Activated naive CD4-positive, alpha-beta T cell treated with anti-CD3 and anti-CD28 coated beads for 36 hours (primary cell): Measurements from ENCODE around the gene NEUROG1. TPM values are rescaled to one million over a fixed set of nuclear protein-coding genes. Genes with fewer than 3 reads are reported as not detected.
A peak's percentile ranks its signal among the peaks of the same experiment; 100 is the strongest.

ENCODE experiments used
- CTCF ChIA-PET: fragments of 350-600 bp; sonication (Branson Sonifier 250); formaldehyde crosslinking; loops from one replicate; lab custom pipeline; 2021; ENCODE audit warnings: antibody characterized with exemption; lab: Charles Lee
- DNase-seq: peaks from one replicate; pipeline ENCODE4 v3.0.0-alpha.2; 2020
- H3K27ac Mint-ChIP-seq: one replicate; pipeline ENCODE4 v1.8.0; 2021; ENCODE audit warnings: mild to moderate bottlenecking, mixed read lengths
- H3K27me3 Mint-ChIP-seq: one replicate; pipeline ENCODE4 v1.8.0; 2021; ENCODE audit warnings: low read depth, mixed read lengths
- H3K36me3 Mint-ChIP-seq: one replicate; pipeline ENCODE4 v1.8.0; 2021; ENCODE audit warnings: low read depth, mixed read lengths
- H3K4me1 Mint-ChIP-seq: one replicate; pipeline ENCODE4 v1.8.0; 2021; ENCODE audit warnings: low read depth, mixed read lengths
- H3K4me3 Mint-ChIP-seq: one replicate; pipeline ENCODE4 v1.8.0; 2021; ENCODE audit warnings: mild to moderate bottlenecking, moderate library complexity, mixed read lengths
- H3K9me3 Mint-ChIP-seq: one replicate; pipeline ENCODE4 v1.8.0; 2021; ENCODE audit warnings: mixed read lengths
- intact Hi-C: fragments of 100-400 bp; cut with micrococcal nuclease; formaldehyde crosslinking; loops from one replicate; pipeline ENCODE4 v1.15.1; 2023
- total RNA-seq, 2 experiments: library from RNA; stranded (reverse); gene quantifications; one replicate each; pipeline ENCODE4 v1.2.3, GENCODE V29; 2021

The NEUROG1 gene
- total RNA-seq, 2 experiments from 2014 or later: not detected

GRCh38 chr5:135570453-135570764, 34.6 kb upstream of the NEUROG1 start:
- Mint-ChIP-seq H3K36me3 (no peaks in the 10 kb centered on the region), H3K9me3 (no peaks in the 10 kb centered on the region), H3K4me1 (no peaks in the 10 kb centered on the region), H3K27ac (no peak overlapping the region), H3K4me3 (no peak overlapping the region), H3K27me3 (peaks cover 8% of the 10 kb centered on the region)
- CTCF ChIA-PET: interaction anchor here (0.7 to 7.6 kb wide), 9 partner anchors 9 to 250 kb away, joined by 3 to 93 read pairs (median 4); no protein-coding TSS in a partner anchor
- intact Hi-C loops: no loop called here
- DNase-seq: no peak

GRCh38 chr5:135569755-135570452, 34.1 kb upstream of the NEUROG1 start:
- Mint-ChIP-seq H3K4me3 (no peak overlapping the region), H3K36me3 (no peaks in the 10 kb centered on the region), H3K27ac (no peak overlapping the region), H3K27me3 (peaks cover 12% of the 10 kb centered on the region), H3K4me1 (no peaks in the 10 kb centered on the region), H3K9me3 (no peaks in the 10 kb centered on the region)
- intact Hi-C loops: loop anchor here (10.0 kb wide), 1 partner anchor 185 kb away; no protein-coding TSS in a partner anchor
- DNase-seq: peak; percentile 13
- CTCF ChIA-PET: interaction anchor here (0.7 to 7.6 kb wide), 10 partner anchors 9 to 250 kb away, joined by 3 to 93 read pairs (median 4); no protein-coding TSS in a partner anchor

- Mint-ChIP-seq H3K4me1 (no peaks in the 10 kb centered on the region), H3K4me3 (no peak overlapping the region), H3K27me3 (peaks cover 12% of the 10 kb centered on the region), H3K36me3 (no peaks in the 10 kb centered on the region), H3K27ac (no peak overlapping the region), H3K9me3 (no peaks in the 10 kb centered on the region)
- CTCF ChIA-PET: interaction anchor here (1.0 to 7.6 kb wide), 5 partner anchors 16 to 112 kb away, joined by 3 to 93 read pairs (median 4); no protein-coding TSS in a partner anchor
- intact Hi-C loops: loop anchor here (10.0 kb wide), 1 partner anchor 186 kb away; no protein-coding TSS in a partner anchor
- DNase-seq: no peak
Observed at GRCh38 chr5:135568923-135569360, 33.2 kb upstream of the NEUROG1 start.

- Mint-ChIP-seq H3K27me3 (peaks cover 12% of the 10 kb centered on the region), H3K36me3 (no peaks in the 10 kb centered on the region), H3K9me3 (no peaks in the 10 kb centered on the region), H3K4me3 (no peak overlapping the region), H3K27ac (no peak overlapping the region), H3K4me1 (no peaks in the 10 kb centered on the region)
- intact Hi-C loops: loop anchor here (10.0 kb wide), 1 partner anchor 187 kb away; no protein-coding TSS in a partner anchor
- DNase-seq: no peak
- CTCF ChIA-PET: interaction anchor here (1.7 to 7.6 kb wide), 4 partner anchors 16 to 106 kb away, joined by 7 to 93 read pairs (median 60); no protein-coding TSS in a partner anchor
Observed at GRCh38 chr5:135568246-135568645, 32.5 kb upstream of the NEUROG1 start.

GRCh38 chr5:135567661-135568060, 31.9 kb upstream of the NEUROG1 start:
- Mint-ChIP-seq H3K36me3 (no peaks in the 10 kb centered on the region), H3K4me3 (no peak overlapping the region), H3K27me3 (peaks cover 12% of the 10 kb centered on the region), H3K4me1 (no peaks in the 10 kb centered on the region), H3K9me3 (no peaks in the 10 kb centered on the region), H3K27ac (no peak overlapping the region)
- DNase-seq: no peak
- CTCF ChIA-PET: interaction anchor here (0.6 to 7.6 kb wide), 7 partner anchors 15 to 535 kb away, joined by 4 to 93 read pairs (median 8); no protein-coding TSS in a partner anchor
- intact Hi-C loops: loop anchor here (10.0 kb wide), 1 partner anchor 187 kb away; no protein-coding TSS in a partner anchor

GRCh38 chr5:135566422-135567400, 30.9 kb upstream of the NEUROG1 start:
- intact Hi-C loops: loop anchor here (1.0 to 10.0 kb wide), 3 partner anchors 100 to 268 kb away; partner anchors contain the start of gene SLC25A48
- no peaks in the 10 kb centered on the region for H3K9me3 Mint-ChIP-seq
- H3K4me3 Mint-ChIP-seq: no peak overlapping the region
- H3K36me3 Mint-ChIP-seq: no peaks in the 10 kb centered on the region
- DNase-seq: no peak
- no peaks in the 10 kb centered on the region for H3K4me1 Mint-ChIP-seq
- H3K27ac Mint-ChIP-seq: no peak overlapping the region
- H3K27me3 Mint-ChIP-seq: peaks cover 9% of the 10 kb centered on the region
- CTCF ChIA-PET: interaction anchor here (0.6 to 7.6 kb wide), 26 partner anchors 8 to 264 kb away, joined by 3 to 93 read pairs (median 4); partner anchors contain the start of gene CXCL14

GRCh38 chr5:135565725-135566421, 30.1 kb upstream of the NEUROG1 start:
- H3K27ac Mint-ChIP-seq: no peak overlapping the region
- peak; percentile 81 for DNase-seq
- intact Hi-C loops: loop anchor here (1.0 to 10.0 kb wide), 3 partner anchors 100 to 268 kb away; partner anchors contain the start of gene SLC25A48
- H3K27me3 Mint-ChIP-seq: peaks cover 9% of the 10 kb centered on the region
- H3K4me1 Mint-ChIP-seq: peaks cover 1% of the 10 kb centered on the region
- CTCF ChIA-PET: interaction anchor here (0.6 to 7.6 kb wide), 29 partner anchors 9 to 295 kb away, joined by 3 to 93 read pairs (median 4); partner anchors contain the start of gene CXCL14
- no peak overlapping the region for H3K4me3 Mint-ChIP-seq
- no peaks in the 10 kb centered on the region for H3K9me3 Mint-ChIP-seq
- no peaks in the 10 kb centered on the region for H3K36me3 Mint-ChIP-seq

- no peak overlapping the region for H3K4me3 Mint-ChIP-seq
- H3K27me3 Mint-ChIP-seq: peaks cover 11% of the 10 kb centered on the region
- no peaks in the 10 kb centered on the region for H3K9me3 Mint-ChIP-seq
- intact Hi-C loops: loop anchor here (10.0 kb wide), 1 partner anchor 190 kb away; no protein-coding TSS in a partner anchor
- H3K36me3 Mint-ChIP-seq: no peaks in the 10 kb centered on the region
- CTCF ChIA-PET: interaction anchor here (0.6 to 7.6 kb wide), 18 partner anchors 9 to 295 kb away, joined by 3 to 93 read pairs (median 4); partner anchors contain the start of gene CXCL14
- no peak overlapping the region for H3K27ac Mint-ChIP-seq
- peaks cover 4% of the 10 kb centered on the region for H3K4me1 Mint-ChIP-seq
- DNase-seq: no peak
Observed at GRCh38 chr5:135565266-135565665, 29.5 kb upstream of the NEUROG1 start.

- peaks cover 4% of the 10 kb centered on the region for H3K4me1 Mint-ChIP-seq
- CTCF ChIA-PET: interaction anchor here (0.7 to 7.6 kb wide), 4 partner anchors 12 to 107 kb away, joined by 3 to 93 read pairs (median 43); no protein-coding TSS in a partner anchor
- intact Hi-C loops: loop anchor here (5.0 to 10.0 kb wide), 2 partner anchors 190 to 518 kb away; no protein-coding TSS in a partner anchor
- no peak overlapping the region for H3K4me3 Mint-ChIP-seq
- no peaks in the 10 kb centered on the region for H3K9me3 Mint-ChIP-seq
- no peak for DNase-seq
- H3K27ac Mint-ChIP-seq: no peak overlapping the region
- no peaks in the 10 kb centered on the region for H3K36me3 Mint-ChIP-seq
- peaks cover 17% of the 10 kb centered on the region for H3K27me3 Mint-ChIP-seq
Observed at GRCh38 chr5:135564331-135564730, 28.6 kb upstream of the NEUROG1 start.

GRCh38 chr5:135561266-135561665, 25.5 kb upstream of the NEUROG1 start:
- Mint-ChIP-seq H3K27ac (no peak overlapping the region), H3K27me3 (peaks cover 28% of the 10 kb centered on the region), H3K4me1 (peaks cover 4% of the 10 kb centered on the region), H3K9me3 (no peaks in the 10 kb centered on the region), H3K4me3 (no peak overlapping the region), H3K36me3 (no peaks in the 10 kb centered on the region)
- no peak for DNase-seq
- intact Hi-C loops: loop anchor here (5.0 to 10.0 kb wide), 2 partner anchors 194 to 521 kb away; no protein-coding TSS in a partner anchor
- CTCF ChIA-PET: interaction anchor here (0.7 to 3.7 kb wide), 15 partner anchors 9 to 1860 kb away, joined by 3 to 28 read pairs (median 4); no protein-coding TSS in a partner anchor

- no peaks in the 10 kb centered on the region for H3K9me3 Mint-ChIP-seq
- no peaks in the 10 kb centered on the region for H3K36me3 Mint-ChIP-seq
- H3K27ac Mint-ChIP-seq: no peak overlapping the region
- peak; percentile 88 for DNase-seq
- CTCF ChIA-PET: interaction anchor here (0.7 to 3.7 kb wide), 14 partner anchors 10 to 1861 kb away, joined by 3 to 28 read pairs (median 4); no protein-coding TSS in a partner anchor
- H3K27me3 Mint-ChIP-seq: peaks cover 29% of the 10 kb centered on the region
- peaks cover 4% of the 10 kb centered on the region for H3K4me1 Mint-ChIP-seq
- H3K4me3 Mint-ChIP-seq: no peak overlapping the region
- intact Hi-C loops: loop anchor here (1.0 to 10.0 kb wide), 3 partner anchors 194 to 521 kb away; no protein-coding TSS in a partner anchor
Observed at GRCh38 chr5:135560858-135561257, 25.1 kb upstream of the NEUROG1 start.
